Forelimb muscle (tissue), 1 donor: ENCODE results near the gene STK26. TPM values are rescaled to one million over a fixed set of nuclear protein-coding genes. Genes with fewer than 3 reads are reported as not detected.
"Not testable (repeated sequence)": the region's sequence is repeated elsewhere in the genome, so short reads cannot be mapped to it uniquely, and the experiment has no call there.

ENCODE experiments used
- DNase-seq: peaks from one replicate; pipeline ENCODE4 v3.0.0-alpha.2; 2013; ENCODE audit warnings: low read depth
- polyA plus RNA-seq: library from polyadenylated mRNA; unstranded; fragments of 120-200 nt; gene quantifications from one replicate; pipeline ENCODE4 v1.2.1, GENCODE V29; 2013; ENCODE audit not compliant: insufficient read length

The STK26 gene
- polyA plus RNA-seq, 1 donor, result 44.0 TPM

DNA sequence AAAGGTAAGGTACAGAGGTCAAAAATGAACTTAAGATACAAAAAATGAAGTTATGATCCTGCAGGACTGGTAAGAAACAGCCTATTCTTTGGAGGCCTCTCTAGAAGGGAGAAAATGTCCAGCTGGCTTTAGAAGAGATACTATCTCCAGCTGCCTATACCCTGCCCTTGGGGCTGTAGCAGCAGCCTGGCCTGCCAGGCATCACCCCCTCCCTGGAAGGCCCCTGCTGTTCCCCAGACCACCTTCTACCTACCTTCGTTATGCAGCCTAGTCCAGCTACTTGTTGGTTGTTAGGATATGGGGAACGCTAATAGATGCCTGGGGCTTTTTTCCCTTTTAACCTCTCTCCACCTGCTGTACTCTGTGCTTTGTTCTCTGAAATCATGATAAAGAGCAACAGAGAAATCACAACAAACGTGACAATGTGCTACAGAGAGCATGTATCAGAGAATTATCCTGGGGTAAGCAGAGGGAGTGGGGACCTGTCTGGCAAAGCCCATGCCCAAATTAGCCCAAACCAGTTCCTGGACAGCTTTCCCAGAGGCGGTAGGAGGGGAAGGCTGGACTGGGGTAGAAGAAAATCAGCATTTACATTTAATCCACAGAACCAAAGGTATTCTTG is 70.2 kb downstream of the STK26 start:
- DNase-seq, result no peak

DNA sequence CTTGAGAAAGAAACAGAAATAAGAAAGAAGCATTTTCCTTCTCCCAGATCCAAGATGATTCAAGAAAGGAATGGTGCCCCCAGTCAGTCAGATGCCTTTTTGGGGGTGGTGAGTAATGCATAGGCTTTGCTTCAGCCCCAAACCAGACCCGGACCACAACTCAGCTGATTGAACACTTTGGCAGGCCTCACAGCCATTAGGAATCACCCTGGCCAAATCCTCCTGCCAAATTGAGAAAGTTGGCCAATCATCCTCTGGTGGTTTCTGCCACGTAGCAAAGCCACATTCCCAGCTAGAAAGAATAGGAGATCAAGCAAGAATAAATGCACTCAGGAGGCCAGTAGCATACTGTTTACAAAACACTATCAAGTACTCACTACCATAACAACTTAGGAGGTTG is 71.1 kb downstream of the STK26 start:
- DNase-seq, result no peak

DNA sequence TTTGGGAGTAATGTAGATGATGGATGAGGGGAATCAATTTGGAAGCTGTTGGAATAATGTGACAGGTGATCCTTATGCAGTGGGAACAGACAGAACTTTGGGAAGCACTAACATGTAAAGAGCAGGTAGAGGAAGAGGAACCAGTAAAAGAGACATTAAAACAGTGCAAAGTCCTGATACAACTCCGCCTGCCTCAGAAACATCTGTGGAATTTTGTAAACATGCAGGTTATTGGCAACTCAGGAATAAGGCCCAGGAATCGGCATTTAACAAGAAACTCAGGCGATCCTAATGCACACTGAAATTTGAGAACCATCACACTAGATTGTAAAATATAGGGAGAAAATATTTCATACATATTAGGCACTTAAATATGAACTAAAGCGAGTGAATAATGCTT is 75.6 kb downstream of the STK26 start:
- DNase-seq, result not testable (repeated sequence)

DNA sequence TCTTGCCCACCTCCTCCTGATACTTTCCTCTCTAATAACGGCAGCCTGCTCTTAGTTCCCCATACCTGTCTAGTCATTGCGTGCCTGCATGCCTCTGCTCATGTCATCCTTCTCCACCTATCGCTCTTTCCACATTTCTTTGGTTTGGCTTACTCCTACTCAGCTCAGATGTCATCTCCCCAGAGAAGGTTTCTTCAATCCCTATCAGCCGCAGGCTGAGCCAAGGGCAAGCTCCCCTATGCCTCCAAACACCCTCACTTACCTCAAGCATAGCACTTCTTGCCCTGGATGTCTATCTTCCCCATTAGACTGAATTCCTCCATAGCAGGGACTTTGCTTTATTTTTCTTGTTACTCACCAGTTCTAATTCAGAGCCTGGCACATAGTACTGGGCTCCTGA is 78.1 kb downstream of the STK26 start:
- no peak for DNase-seq

DNA sequence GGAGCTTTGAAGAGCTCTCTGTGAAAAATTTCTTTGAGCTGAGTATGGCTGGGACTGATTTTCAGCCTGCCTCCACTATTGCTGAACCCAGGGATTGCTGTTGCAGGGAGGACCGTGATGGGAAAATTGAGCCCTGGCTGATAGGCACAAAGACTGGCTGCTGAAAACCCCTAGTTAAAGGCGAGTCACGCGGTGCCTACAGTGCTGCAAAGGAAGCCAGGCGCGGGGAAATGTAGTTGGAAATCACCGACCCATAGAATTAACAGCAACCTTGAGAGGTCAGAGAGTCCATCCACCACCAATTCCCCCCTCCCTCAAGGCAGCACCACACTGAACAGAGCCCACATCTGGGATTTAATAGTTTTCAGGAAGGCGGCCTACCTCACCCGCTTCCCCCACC is 78.7 kb downstream of the STK26 start:
- no peak for DNase-seq

DNA sequence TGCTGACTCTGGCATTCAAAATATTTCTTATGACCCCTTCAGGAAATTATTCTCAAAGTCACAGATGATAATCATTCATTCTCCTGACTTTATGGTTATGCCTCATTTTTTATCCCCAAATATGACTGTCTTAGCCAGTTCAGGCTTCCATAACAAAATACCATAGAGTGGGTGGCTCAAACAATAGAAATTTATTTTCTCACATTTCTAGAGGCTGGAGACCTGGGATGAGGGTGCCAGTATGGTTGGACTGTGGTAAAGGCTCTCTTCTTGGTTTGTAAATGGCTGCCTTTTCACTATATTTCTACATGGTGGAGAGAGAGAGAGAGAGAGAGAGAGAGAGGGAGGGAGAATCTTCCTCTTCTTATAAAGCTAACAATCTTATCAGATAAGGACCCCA is 84.2 kb downstream of the STK26 start:
- no peak for DNase-seq

DNA sequence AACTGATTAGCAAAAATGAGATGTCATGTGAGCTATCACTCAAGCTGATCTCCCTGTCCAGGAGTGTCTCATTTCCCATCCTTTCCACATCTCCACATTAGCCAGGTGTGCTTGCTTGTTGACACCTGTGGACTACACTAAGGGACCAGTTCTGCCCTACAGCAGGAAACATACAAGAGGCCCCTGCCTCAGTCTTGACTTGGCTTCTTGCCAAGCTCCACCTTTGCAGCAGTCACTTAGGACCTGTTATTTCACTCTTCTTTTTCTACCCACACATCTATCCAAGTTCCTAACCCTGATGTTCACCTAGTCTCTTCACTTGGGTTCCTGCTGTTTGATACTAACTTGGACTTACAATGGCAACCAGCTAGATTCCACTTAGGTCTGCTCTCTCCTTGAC is 91.5 kb downstream of the STK26 start:
- DNase-seq, result no peak

DNA sequence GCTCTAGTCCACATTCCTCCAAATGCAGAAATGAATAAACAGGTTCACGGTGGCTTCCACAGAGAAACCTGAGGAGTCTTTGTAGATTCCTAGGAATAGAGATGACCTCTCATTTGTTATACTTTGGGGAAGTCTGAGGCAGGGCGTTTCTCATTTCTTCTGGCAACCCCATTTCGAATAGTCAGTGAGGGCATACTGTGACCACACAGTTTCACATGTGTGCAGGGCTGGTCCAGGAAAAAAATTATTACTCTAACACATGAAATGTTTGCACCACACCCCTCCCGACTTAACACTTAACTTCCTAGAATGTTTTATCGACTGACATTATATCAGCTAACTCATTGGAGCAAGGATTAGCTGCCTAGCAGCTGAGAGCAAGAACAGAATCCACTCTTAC is 92.7 kb downstream of the STK26 start:
- no peak for DNase-seq

DNA sequence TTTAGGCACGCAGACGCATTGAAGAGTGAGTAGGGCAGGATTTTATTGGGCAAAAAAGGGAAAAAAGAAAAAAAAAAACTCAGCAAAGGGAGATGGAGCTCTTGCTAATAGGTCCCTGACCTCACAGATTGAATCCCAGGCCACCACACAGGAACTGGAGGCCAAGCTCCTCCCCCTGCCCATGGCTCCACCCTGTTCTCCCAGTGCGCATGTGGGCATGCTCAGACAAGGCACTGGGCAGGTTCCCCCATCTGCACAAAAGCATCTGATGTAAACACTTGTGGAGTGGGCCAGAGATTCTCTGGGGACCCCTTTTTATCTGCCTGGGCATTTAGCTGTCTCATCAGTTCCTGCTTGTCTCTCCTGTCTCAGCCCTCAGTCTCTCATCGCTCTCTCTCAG is 95.3 kb downstream of the STK26 start:
- DNase-seq, result no peak

DNA sequence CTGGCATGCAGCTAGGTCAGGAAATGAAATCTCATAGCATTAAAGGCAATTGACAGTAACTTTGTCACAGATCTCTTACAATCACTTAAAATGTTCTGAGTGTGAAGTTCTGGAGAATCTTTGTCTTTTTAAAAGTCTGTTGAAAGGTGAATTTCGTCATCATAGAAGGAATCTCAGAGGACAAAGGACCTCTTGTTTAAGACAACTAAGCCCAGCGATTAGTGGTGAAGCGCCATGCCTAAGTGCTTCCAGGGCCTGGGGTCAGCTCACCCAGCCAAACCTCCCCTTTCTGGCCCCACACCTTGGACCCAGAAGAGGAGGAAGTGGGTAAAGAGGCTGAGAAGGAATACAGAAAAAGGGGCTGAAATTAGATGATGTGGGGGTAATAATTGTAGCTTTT is 96.2 kb downstream of the STK26 start:
- no peak for DNase-seq

DNA sequence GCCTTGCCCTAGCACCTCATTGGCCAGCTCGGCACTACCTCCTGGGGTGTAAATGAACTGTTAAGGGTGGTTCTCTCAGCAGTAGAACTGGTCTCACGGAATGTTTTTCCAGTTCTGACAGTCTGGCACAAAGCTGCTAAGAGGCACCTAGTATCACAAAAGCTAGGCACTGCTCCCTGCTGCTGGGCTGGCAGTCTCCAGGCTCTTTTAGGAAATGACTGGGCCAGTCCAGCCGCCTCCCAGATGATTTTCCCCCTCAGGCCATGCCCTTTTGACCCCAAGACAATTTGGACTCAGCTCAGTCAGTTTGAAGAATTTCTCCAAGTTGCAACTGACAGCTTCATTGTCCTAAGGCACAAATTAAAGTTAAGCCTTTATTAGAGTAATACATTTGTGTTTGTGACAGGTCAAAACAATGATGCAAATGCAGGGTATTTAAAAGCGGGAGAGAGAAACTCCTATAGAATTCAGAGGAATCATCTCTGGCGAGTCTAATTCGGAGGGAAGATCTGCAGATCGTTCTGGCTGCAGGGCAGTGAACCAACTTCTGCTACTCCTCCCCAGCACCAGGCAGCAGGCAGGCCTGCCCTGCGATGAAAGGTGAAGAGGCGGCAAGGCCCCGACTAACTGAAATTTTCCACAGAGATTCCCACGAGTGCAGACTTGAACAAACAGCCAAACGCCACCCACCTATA is 96.9 kb downstream of the STK26 start:
- no peak for DNase-seq

DNA sequence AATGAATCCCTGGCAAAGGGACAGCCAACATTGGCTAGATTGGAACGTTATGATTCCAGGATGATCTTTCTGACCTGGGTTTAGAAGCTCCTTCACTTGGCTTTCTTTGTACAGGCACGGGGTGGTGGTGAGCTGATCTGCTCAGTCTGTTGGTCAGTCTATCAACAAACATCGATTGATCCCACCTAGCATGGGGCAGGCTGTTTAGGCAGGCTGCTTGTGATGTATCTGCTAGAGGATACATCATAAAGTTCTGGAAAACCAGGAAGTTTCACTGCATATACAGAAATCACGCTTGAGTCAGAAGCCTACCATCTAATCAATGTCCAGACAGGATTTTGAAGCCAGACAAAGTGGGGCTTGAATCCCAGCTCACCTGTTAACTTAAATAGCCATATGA is 97.8 kb downstream of the STK26 start:
- no peak for DNase-seq

Other genes starting within 250 kb of the STK26 start
- 0.18 TPM for gene FRMD7, start 104.7 kb downstream of the STK26 start, polyA plus RNA-seq
- 67.1 TPM for gene RAP2C, start 196.1 kb downstream of the STK26 start, polyA plus RNA-seq